HG02759 (cell line): ENCODE results near the gene DCDC2C.

ENCODE experiments used
- ATAC-seq: cut with Tn5 transposase; IDR thresholded peaks from one replicate; pipeline ENCODE4 v1.9.1; 2021; ENCODE audit warnings: mild to moderate bottlenecking, moderate library complexity; ENCODE audit not compliant: unreplicated experiment

The DCDC2C gene

DNA sequence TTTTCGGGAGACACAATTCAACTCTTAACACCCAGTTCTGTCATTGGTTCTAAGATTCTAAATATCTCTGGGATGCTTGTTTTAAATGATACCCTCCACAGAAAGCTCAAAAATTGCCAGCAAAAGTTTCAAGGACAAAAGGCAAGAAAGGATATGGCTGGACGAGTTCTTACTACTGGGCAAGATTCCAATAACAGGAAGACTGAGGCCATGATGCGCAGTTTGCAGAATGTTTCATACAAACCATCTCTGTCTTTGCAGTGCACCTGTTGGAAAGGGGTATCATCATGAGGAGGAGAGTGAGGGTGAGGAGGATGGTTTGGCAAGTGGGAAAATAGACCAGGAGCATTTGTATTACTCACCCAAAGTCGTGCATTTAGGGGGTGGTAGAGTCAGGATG is 172.8 kb downstream of the DCDC2C start:
- no peak for ATAC-seq

DNA sequence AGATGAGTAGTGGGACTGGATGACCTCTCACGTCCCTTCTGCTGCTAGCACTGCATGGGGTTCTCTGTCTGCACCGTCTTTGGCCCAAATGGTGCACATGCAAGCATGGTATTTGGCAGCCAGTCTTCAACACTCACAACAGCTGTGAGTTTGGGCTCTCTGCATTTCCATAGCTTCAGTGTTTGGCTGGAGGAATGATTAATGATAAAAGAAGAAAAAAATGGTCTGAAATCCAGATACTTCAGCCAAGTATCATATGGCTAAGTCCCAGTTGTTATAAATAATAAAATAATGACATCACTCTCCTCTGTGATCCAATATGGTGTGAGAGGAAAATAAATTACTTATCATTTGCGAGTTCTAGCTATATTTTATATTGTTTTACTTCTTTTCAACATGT is 173.3 kb downstream of the DCDC2C start:
- no peak for ATAC-seq

DNA sequence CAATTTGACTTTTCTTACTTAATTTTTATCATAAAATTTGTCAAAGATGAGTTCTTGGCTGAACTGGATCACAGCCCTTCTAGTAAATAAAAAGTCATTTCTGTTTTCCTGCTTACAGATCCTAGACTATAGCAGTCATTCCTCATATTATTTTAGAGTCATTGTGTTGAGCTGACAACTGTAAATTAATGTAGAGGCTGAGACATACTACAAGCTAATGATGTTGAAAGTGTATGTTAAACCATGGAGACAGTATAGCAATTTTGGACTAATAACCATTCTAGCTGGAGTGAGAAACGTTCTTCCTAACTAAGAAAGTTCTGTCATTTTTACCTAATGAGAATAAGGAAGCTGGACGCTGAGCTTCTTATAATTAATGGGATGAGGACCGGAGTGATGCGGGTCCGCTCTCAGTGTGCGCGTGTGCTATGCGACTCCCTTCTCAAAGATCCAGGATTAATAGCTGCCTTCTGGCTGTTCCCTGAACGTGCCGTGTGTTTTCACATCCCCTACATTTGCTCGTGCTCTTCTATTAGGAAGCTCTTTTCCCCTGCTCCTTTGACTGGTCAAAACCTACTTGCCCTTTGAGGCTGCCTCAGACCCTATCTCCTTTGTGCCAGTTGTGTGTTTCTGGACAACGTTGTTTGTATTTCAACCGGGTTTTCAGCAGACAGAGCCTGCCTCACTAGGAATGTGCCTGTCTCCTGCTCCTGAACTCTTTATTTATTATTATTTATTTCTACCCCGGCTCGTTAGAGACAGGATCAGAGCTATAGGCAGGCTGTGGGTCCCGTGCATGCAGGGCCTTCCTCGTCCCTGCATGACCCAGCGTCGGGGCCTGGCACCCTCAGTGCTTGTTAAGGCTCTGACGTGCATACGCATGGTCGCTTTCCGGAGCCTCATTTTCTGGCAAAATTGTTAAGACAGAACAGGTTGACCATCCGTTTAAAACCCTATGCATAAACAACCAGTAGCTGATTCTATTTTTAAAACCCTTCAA is 182.6 kb downstream of the DCDC2C start:
- ATAC-seq = no peak

DNA sequence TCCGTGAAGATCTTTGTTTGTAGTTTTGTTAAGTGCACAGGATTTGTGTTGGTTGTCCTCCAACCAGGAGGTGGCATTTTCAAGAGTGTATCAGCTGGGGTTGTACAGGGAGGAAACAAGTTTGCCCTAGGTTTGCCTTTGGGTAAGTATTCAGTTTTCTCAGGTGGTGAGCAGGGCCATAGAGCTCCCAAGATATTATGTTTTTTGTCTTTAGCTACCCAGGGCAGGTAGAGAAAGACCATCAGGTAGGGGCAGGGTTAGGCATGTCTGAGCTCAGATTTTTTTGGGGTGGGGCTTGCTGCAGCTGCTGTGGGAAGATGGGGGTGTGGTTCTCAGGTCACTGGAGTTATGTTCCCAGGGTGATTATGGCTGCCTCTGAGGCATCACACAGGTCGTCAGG is 191.6 kb downstream of the DCDC2C start:
- ATAC-seq = no peak
